ENCODE results near the gene OCA2.

Gene OCA2

GRCh38 chr15:28014623-28015200 is 84.4 kb downstream of the OCA2 start:
- TF ChIP-seq TAF1 (IDR thresholded peaks at IDR 0.05; ENCODE audit: borderline replicate concordance, insufficient read depth, low read length) (no peak), SIN3A (IDR thresholded peaks at IDR 0.05; ENCODE audit: borderline replicate concordance, insufficient read depth, low read length) (no peak), FOXP2 (optimal IDR thresholded peaks at IDR 0.05; ENCODE audit: borderline replicate concordance, extremely low read depth, extremely low read length, insufficient read depth) (no peak), POLR2AphosphoS5 (IDR thresholded peaks at IDR 0.05; ENCODE audit: low read depth, low read length) (no peak), REST (IDR thresholded peaks at IDR 0.05; ENCODE audit: insufficient read depth in 1 of 2, low read depth in 2 of 2, low read length in 2 of 2) (no peak)

DNA sequence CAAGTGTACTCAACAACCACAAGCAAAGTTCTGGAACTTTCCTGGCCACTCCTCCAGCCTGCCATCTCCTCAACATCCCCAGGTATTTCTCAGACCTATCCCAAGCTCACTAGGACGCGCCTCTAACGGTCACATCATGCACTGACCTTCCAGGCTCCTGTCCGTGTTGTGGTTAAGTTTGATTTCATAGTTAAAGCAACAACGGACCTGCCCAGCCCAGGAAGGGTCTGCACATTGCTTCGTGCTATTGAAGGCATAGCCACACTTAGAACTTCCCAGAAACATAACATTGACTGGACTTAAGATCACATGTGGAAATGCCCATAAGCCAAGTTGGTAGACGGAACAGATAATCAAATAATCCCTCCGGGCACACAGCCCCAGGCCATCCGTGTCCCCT is 85.1 kb downstream of the OCA2 start:
- TF ChIP-seq POLR2AphosphoS5 (IDR thresholded peaks at IDR 0.05; ENCODE audit: low read depth, low read length) (no peak), SIN3A (IDR thresholded peaks at IDR 0.05; ENCODE audit: borderline replicate concordance, insufficient read depth, low read length) (no peak), REST (IDR thresholded peaks at IDR 0.05; ENCODE audit: insufficient read depth in 1 of 2, low read depth in 2 of 2, low read length in 2 of 2) (no peak), TAF1 (IDR thresholded peaks at IDR 0.05; ENCODE audit: borderline replicate concordance, insufficient read depth, low read length) (no peak), FOXP2 (optimal IDR thresholded peaks at IDR 0.05; ENCODE audit: borderline replicate concordance, extremely low read depth, extremely low read length, insufficient read depth) (no peak)

DNA sequence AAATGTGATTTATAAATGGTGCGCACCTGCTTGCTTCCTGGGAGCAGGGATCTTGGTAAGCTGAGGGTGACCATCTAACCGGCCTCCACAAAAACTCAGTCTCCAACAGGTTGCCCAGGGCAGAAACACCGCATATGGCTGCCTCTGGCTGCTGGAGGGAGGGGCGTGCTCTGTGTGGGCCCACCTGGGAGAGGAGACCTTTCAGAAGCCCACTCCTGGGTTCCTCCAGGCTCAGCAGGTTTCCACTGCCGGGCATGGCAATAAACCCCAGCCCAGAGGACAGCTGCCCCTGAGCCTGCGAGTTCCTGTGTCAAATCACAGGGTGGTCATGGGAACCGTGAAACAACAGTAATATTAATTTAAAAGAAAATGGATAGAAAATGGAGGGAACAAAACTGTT is 85.6 kb downstream of the OCA2 start:
- TF ChIP-seq REST (IDR thresholded peaks at IDR 0.05; ENCODE audit: insufficient read depth in 1 of 2, low read depth in 2 of 2, low read length in 2 of 2), result no peak
- no peak for TF ChIP-seq FOXP2 (optimal IDR thresholded peaks at IDR 0.05; ENCODE audit: borderline replicate concordance, extremely low read depth, extremely low read length, insufficient read depth)
- no peak for TF ChIP-seq TAF1 (IDR thresholded peaks at IDR 0.05; ENCODE audit: borderline replicate concordance, insufficient read depth, low read length)
- TF ChIP-seq SIN3A (IDR thresholded peaks at IDR 0.05; ENCODE audit: borderline replicate concordance, insufficient read depth, low read length), result no peak
- no peak for TF ChIP-seq POLR2AphosphoS5 (IDR thresholded peaks at IDR 0.05; ENCODE audit: low read depth, low read length)

GRCh38 chr15:28012231-28012630 is 86.9 kb downstream of the OCA2 start:
- TF ChIP-seq POLR2AphosphoS5 (IDR thresholded peaks at IDR 0.05; ENCODE audit: low read depth, low read length) (no peak), FOXP2 (optimal IDR thresholded peaks at IDR 0.05; ENCODE audit: borderline replicate concordance, extremely low read depth, extremely low read length, insufficient read depth) (no peak), TAF1 (IDR thresholded peaks at IDR 0.05; ENCODE audit: borderline replicate concordance, insufficient read depth, low read length) (no peak), SIN3A (IDR thresholded peaks at IDR 0.05; ENCODE audit: borderline replicate concordance, insufficient read depth, low read length) (no peak), REST (IDR thresholded peaks at IDR 0.05; ENCODE audit: insufficient read depth in 1 of 2, low read depth in 2 of 2, low read length in 2 of 2) (no peak)

All from PFSK-1 (cell line).